ENCODE results near the gene KRT7. TPM values are rescaled to one million over a fixed set of nuclear protein-coding genes. Genes with fewer than 3 reads are reported as not detected.

KRT7 gene
- total RNA-seq, 1 donor from 2014 or later: not detected

- no peaks in the 10 kb centered on the region for H3K9me3 Mint-ChIP-seq (ENCODE audit: unreplicated experiment)
- no peak overlapping the region for H3K4me3 Mint-ChIP-seq (ENCODE audit: unreplicated experiment)
- peaks cover 8% of the 10 kb centered on the region for H3K36me3 Mint-ChIP-seq (ENCODE audit: low read depth, unreplicated experiment)
- TF ChIP-seq CTCF (IDR thresholded peaks at IDR 0.05; ENCODE audit: unreplicated experiment): no peak
- peaks cover 40% of the 10 kb centered on the region for H3K4me1 Mint-ChIP-seq (ENCODE audit: unreplicated experiment)
- no peak for DNase-seq (ENCODE audit: low spot score)
- H3K27me3 Mint-ChIP-seq (ENCODE audit: unreplicated experiment): peaks cover 8% of the 10 kb centered on the region
- no peak overlapping the region for H3K27ac Mint-ChIP-seq (ENCODE audit: unreplicated experiment)
These were observed 27.3 kb upstream of the KRT7 start for GRCh38 chr12:52205612-52206303.

DNA sequence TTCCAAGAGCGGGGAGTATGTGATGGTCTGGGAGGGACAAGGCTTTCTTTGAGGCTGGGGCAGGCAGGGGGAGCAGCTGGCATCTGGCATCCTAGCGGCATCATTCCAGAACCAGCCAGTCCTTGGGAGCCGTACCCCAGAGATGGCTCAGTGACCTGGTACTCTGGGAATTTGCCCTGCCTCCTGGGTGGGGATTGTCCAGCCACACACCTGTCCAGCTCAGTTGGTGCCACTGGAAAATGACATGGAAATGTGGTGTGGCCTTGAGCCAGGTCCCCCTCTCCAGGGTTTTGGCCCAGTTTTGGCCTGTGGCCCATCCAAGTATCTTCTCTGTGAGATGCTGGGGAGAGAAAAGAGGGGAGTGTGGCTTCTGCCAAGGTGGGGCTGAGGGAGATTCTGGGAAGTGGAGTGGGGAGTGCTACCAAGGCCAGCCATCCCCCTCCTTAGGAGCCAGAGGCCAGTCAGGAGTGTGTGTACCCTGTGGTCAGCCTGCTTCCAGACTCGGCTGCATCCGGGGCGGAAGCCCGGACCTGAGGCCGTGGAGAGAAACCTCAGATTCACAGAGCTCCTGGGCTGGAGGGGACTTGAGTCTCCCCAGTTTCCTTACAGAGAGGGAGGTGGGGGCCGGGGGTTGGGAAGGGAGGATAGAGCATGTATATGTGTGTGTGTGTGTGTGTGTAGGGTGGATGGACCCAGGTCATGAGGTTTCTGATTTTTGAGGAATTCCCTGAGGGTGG is 26.6 kb upstream of the KRT7 start:
- H3K27me3 Mint-ChIP-seq (ENCODE audit: unreplicated experiment): peaks cover 11% of the 10 kb centered on the region
- H3K9me3 Mint-ChIP-seq (ENCODE audit: unreplicated experiment): no peaks in the 10 kb centered on the region
- H3K4me3 Mint-ChIP-seq (ENCODE audit: unreplicated experiment): no peak overlapping the region
- no peak for TF ChIP-seq CTCF (IDR thresholded peaks at IDR 0.05; ENCODE audit: unreplicated experiment)
- H3K27ac Mint-ChIP-seq (ENCODE audit: unreplicated experiment): no peak overlapping the region
- DNase-seq (ENCODE audit: low spot score): no peak
- H3K4me1 Mint-ChIP-seq (ENCODE audit: unreplicated experiment): peaks cover 41% of the 10 kb centered on the region
- H3K36me3 Mint-ChIP-seq (ENCODE audit: low read depth, unreplicated experiment): peaks cover 6% of the 10 kb centered on the region

- no peak overlapping the region for H3K4me3 Mint-ChIP-seq (ENCODE audit: unreplicated experiment)
- H3K4me1 Mint-ChIP-seq (ENCODE audit: unreplicated experiment): peaks cover 37% of the 10 kb centered on the region
- TF ChIP-seq CTCF (IDR thresholded peaks at IDR 0.05; ENCODE audit: unreplicated experiment): no peak
- peaks cover 10% of the 10 kb centered on the region for H3K27me3 Mint-ChIP-seq (ENCODE audit: unreplicated experiment)
- peaks cover 4% of the 10 kb centered on the region for H3K36me3 Mint-ChIP-seq (ENCODE audit: low read depth, unreplicated experiment)
- no peak for DNase-seq (ENCODE audit: low spot score)
- no peak overlapping the region for H3K27ac Mint-ChIP-seq (ENCODE audit: unreplicated experiment)
- H3K9me3 Mint-ChIP-seq (ENCODE audit: unreplicated experiment): no peaks in the 10 kb centered on the region
These were observed 25.9 kb upstream of the KRT7 start for GRCh38 chr12:52207106-52207505.

- H3K27ac Mint-ChIP-seq (ENCODE audit: unreplicated experiment): no peak overlapping the region
These were observed 25.1 kb upstream of the KRT7 start for GRCh38 chr12:52207895-52208294.

More at GRCh38 chr12:52207895-52208294, 25.1 kb upstream of the KRT7 start:
- Mint-ChIP-seq H3K9me3 (ENCODE audit: unreplicated experiment) (no peaks in the 10 kb centered on the region), H3K4me3 (ENCODE audit: unreplicated experiment) (no peak overlapping the region), H3K27me3 (ENCODE audit: unreplicated experiment) (peaks cover 8% of the 10 kb centered on the region), H3K4me1 (ENCODE audit: unreplicated experiment) (peaks cover 31% of the 10 kb centered on the region), H3K36me3 (ENCODE audit: low read depth, unreplicated experiment) (peaks cover 4% of the 10 kb centered on the region)
- DNase-seq (ENCODE audit: low spot score): no peak
- TF ChIP-seq CTCF (IDR thresholded peaks at IDR 0.05; ENCODE audit: unreplicated experiment): no peak

Measured in endothelial cell (in vitro differentiated cells).